HG03064 (cell line): ENCODE results near the gene CEACAM7.
"Not testable (repeated sequence)": the region's sequence is repeated elsewhere in the genome, so short reads cannot be mapped to it uniquely, and the experiment has no call there.

Experiments
- ATAC-seq: cut with Tn5 transposase; IDR thresholded peaks from one replicate; pipeline ENCODE4 v1.9.1; 2021; ENCODE audit warnings: low read depth; ENCODE audit not compliant: unreplicated experiment

Gene CEACAM7

GRCh38 chr19:41657157-41657556, 30.9 kb downstream of the CEACAM7 start:
- ATAC-seq: no peak

GRCh38 chr19:41656756-41657155, 31.3 kb downstream of the CEACAM7 start:
- ATAC-seq: not testable (repeated sequence)

- no peak for ATAC-seq
Observed at GRCh38 chr19:41652250-41652649, 35.8 kb downstream of the CEACAM7 start.

- no peak for ATAC-seq
Observed at GRCh38 chr19:41649827-41650226, 38.2 kb downstream of the CEACAM7 start.

- ATAC-seq: no peak
Observed at GRCh38 chr19:41646589-41647204, 41.4 kb downstream of the CEACAM7 start.

- no peak for ATAC-seq
Observed at GRCh38 chr19:41641879-41642485, 46.1 kb downstream of the CEACAM7 start.

- ATAC-seq: no peak
Observed at GRCh38 chr19:41638641-41639081, 49.4 kb downstream of the CEACAM7 start.

GRCh38 chr19:41637484-41637883, 50.6 kb downstream of the CEACAM7 start:
- no peak for ATAC-seq

GRCh38 chr19:41627966-41628675, 59.9 kb downstream of the CEACAM7 start:
- no peak for ATAC-seq

- ATAC-seq: no peak
Observed at GRCh38 chr19:41626877-41627276, 61.2 kb downstream of the CEACAM7 start, which contains the start of gene CEACAM4. Gene CEACAM4, minus strand, starts transcription at chr19:41627074. Its CDS starts 111 bp downstream, at chr19:41626963.

GRCh38 chr19:41626278-41626677, 61.8 kb downstream of the CEACAM7 start:
- no peak for ATAC-seq

- ATAC-seq: no peak
Observed at GRCh38 chr19:41624937-41625336, 63.1 kb downstream of the CEACAM7 start.

GRCh38 chr19:41624515-41624914, 63.6 kb downstream of the CEACAM7 start:
- ATAC-seq: no peak

GRCh38 chr19:41623360-41623759, 64.7 kb downstream of the CEACAM7 start:
- no peak for ATAC-seq
